ENCODE results near the gene TASP1. TPM values are rescaled to one million over a fixed set of nuclear protein-coding genes. Genes with fewer than 3 reads are reported as not detected.
A peak's percentile ranks its signal among the peaks of the same experiment; 100 is the strongest.

TASP1 gene
- total RNA-seq, 1 donor from 2014 or later: 5.2 TPM

DNA sequence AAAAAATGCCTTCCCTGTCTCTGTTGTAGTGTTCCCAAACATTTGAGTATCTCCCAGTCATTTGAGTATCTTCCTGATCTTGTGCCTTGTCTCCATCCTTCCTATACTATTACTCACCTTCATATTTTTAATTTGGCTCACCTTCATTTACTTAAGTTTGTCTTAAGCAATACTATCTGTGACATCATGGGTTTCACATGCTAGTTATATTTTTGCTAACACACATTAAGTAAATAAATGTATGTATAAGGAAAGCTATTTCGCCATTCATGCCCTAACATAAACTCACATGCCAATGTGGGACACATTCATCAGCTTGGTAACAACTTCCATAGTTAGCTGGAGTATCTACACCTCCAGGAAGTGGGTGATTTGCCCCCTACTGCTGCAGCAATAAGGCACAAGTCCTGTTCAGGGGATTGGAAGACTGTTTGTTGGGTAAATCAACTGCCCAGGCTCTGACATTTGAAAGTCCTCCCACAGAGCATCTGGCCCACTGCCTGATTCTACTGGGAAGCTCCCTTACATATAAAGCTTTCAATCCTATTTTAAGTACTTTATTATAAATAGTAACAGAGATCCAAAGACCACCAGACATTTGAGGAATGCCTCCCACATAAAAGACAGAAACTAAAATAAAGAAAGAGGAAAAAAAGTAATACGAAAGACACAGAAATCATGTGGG lies 285.3 kb downstream of the TASP1 start:
- peak; percentile 22 for DNase-seq (ENCODE audit: low read depth)

DNA sequence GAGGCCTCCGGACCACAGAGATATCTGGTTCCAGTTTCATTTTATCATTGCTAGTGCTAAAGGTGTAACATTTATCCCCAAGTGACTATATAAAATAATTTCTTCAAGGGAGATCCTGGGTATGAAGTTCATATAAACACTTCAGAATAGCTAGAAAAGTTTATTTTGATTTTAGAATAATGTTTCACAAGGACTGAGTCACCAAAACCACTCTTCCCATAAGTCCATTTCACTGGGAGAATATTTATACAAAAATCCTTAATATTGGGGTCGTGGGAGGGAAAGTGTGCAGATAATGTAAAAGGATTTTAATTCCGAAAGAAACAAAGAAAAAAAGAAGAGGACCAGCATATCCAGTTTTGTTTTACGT lies 289.5 kb downstream of the TASP1 start:
- no peak for DNase-seq (ENCODE audit: low read depth)

DNA sequence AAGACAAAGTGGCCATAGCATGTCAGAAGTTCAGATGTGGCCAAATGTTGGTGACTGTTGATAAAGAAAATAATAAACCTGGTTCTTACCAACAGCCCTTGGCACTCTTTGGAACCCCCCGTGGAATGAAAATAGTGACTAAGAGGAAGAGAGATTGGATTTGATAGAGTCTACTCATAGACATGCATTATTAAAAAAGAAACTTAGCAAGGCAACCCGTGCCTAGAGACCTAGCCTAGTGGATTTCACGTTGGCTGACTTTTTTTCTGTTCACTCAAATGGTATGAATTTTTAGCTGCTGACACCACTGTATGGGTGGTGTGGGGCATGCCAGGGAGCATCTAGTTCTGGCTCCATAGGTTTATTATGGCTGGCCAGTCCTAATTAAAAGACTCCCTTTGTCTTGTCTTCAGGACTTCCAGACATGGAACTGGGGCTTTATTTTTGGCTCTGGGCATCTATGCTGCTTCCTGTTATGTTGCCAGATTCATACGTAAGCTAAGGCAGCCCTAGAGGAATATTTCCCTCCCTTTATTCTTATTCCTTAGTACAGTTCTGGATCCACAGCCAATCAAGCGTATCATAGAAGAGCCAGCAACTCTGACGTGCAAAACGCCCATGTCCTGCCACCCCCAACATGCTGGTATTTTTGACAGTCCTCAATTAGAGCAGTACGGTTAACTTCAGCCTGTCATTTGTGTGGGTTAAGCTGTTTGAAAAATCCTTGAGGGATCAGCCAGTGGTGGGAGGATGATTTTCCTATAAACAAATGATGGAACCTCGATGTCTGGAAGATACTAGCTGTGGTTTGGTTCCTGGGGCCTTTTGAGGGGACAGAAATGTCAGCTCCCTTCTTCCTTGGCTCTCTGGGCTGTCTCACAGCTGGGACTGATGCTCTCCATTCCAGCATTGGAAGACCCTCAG lies 290.2 kb downstream of the TASP1 start:
- peak; percentile 3 for DNase-seq (ENCODE audit: low read depth)

DNA sequence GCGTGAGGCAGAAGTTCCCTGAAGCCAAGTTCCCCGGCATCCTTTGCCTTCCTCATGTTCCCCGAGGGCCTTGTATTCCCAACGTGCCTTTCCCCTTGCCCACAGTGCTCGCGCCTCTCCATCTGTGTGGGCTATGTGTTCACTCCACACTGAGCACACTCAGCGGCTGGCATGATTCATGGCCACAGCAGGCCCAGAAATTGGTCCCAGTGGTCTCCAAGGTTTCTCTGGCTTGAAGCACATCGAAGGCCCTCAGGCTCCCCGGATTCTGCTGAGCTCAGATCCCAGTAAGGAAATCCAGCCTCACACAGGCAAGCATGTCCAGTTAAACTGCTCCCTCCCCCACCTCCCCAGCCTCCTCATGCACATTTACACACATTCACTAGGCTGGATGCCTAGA lies 294.1 kb downstream of the TASP1 start:
- DNase-seq (ENCODE audit: low read depth): no peak

DNA sequence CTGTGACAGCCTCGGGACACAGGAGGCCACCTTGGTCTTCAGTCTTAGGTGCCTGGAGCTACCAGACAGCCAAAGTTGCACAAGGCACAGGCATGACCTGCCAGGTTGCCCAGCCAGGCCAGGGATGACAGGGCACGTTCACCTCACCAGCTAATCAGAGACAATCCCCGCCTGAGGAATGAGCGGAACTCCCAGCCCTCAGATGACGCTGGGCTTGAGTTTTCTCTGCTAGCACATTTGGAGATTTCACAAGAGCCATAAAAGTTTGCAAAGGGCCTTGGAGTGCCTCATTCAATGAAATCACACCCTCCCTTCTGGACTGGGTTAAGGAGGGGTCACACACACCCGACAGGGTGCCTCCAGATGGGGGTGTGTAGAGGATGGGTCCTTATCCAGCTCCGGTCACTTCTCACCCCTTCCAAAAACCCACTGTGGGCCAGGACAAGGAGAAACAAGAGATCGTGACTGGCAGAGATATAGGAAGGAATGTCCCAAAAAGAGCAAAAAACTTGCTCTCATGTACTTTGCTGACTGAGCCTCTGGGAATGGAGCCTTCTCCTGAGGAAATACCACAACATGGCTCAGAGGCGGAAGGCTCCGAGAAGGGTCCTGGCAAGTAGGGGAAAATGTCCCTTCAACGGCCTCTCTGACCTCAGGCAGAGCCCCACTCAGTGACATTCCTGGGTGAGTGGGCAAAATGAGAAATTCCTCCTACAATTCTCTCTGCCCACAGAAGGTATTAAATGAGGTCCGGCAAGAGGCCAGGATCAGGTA lies 296.1 kb downstream of the TASP1 start:
- DNase-seq (ENCODE audit: low read depth): no peak

DNA sequence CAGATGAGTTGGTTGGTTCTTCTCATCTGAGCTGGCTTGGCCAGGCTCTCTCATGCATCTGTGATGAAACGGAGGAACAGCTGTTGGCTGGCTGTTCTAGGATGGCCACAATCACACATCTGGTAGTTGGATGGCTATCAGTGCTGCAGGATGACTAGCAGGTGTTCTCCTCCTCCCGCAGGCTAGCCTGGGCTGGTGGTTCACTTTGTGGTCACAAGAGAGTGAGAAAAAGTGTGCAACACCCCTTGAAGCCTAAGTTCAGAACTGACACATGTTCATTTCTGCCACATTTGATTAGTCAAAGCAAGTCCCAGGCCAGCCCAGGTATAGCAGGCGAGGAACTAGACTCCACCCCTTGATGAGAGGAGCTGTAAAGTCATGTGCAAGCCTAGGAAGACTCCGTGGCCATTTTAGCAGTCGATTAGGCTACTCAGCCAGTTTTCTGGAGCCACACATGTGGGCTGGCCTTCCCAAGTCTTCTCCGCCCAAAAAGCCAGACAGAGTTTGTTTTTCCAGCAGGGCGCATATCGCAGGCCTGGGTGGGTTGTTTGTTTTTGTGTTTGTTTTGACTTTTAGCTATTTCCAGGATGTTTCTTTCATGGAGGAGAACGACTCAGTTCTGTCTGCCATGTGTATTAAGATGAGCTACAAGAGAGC lies 296.9 kb downstream of the TASP1 start:
- peak; percentile 24 for DNase-seq (ENCODE audit: low read depth)

DNA sequence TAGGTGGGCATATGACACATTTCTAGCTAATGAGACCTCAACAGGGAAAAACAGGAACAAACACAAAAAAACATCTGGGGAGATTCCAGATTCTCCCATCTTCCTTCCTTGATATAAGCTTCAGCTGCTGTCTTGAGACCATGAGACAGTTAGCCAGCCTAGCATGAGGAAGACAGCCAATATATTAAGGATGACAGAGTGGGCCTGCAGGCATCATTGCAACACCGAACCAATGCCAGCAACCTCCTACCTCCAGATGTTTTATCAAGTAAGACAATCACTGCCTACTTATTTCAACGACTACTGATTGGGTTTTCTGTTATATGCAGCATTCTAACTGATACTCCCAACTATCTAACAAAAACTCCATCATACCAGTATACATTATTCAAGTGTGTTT lies 298.6 kb downstream of the TASP1 start:
- no peak for DNase-seq (ENCODE audit: low read depth)

Other genes with a start within 250 kb of the TASP1 start
- 19.8 and 21.4 TPM in 2 replicates for gene ESF1, start 146.0 kb upstream of the TASP1 start, total RNA-seq
- 22.5 and 24.2 TPM in 2 replicates for gene NDUFAF5, start 146.1 kb upstream of the TASP1 start, total RNA-seq

Measured in myocyte (in vitro differentiated cells).